ENCODE measurements around the gene AP2A2. TPM values are rescaled to one million over a fixed set of nuclear protein-coding genes. Genes with fewer than 3 reads are reported as not detected.
A peak's percentile ranks its signal among the peaks of the same experiment; 100 is the strongest.

The AP2A2 gene
- total RNA-seq, 1 donor from 2014 or later: 89.1 TPM

DNA sequence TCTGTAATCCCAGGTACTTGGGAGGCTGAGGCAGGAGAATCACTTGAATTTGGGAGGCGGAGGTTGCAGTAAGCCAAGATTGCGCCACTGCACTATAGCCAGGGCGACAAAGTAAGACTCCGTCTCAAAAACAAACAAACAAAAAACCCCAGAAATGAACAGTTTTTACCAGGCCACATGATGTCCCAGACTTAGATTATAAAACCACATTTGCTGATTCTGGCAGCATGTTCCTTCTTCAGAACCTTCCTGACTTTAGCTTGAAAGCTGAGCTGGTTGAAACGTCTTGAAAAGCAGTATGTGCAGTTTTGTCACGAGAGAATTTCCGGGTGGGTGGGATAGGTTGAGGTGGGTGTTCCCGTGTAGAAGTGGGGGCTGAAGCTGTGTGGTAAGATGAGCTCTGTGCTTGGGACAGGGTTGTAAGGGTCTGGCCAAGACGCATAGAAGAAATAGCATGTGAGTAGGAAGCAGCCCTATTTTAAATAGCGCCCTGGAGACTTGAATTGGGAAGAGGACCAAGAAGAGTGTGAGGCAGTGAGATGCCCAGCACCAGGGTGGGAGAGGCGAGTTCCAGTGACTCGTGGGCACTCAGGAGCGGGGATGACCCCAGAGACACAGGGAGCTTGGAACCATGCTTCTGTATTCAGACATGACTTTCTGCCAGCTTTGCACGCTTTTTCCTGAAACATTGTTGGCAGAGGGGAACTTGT lies 7.6 kb downstream of the AP2A2 start:
- Mint-ChIP-seq H3K4me3 (no peak overlapping the region), H3K9me3 (no peaks in the 10 kb centered on the region), H3K4me1 (peaks cover 20% of the 10 kb centered on the region), H3K36me3 (peaks cover 3% of the 10 kb centered on the region), H3K27ac (peak overlapping the region; percentile 40), H3K27me3 (ENCODE audit: low read depth) (no peaks in the 10 kb centered on the region)
- TF ChIP-seq, protein P1, sequence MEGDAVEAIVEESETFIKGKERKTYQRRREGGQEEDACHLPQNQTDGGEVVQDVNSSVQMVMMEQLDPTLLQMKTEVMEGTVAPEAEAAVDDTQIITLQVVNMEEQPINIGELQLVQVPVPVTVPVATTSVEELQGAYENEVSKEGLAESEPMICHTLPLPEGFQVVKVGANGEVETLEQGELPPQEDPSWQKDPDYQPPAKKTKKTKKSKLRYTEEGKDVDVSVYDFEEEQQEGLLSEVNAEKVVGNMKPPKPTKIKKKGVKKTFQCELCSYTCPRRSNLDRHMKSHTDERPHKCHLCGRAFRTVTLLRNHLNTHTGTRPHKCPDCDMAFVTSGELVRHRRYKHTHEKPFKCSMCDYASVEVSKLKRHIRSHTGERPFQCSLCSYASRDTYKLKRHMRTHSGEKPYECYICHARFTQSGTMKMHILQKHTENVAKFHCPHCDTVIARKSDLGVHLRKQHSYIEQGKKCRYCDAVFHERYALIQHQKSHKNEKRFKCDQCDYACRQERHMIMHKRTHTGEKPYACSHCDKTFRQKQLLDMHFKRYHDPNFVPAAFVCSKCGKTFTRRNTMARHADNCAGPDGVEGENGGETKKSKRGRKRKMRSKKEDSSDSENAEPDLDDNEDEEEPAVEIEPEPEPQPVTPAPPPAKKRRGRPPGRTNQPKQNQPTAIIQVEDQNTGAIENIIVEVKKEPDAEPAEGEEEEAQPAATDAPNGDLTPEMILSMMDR (IDR thresholded peaks at IDR 0.05; ENCODE audit: unreplicated experiment): no peak
- DNase-seq (ENCODE audit: low spot score in 2 of 2, unreplicated experiment in 2 of 2): no peak

DNA sequence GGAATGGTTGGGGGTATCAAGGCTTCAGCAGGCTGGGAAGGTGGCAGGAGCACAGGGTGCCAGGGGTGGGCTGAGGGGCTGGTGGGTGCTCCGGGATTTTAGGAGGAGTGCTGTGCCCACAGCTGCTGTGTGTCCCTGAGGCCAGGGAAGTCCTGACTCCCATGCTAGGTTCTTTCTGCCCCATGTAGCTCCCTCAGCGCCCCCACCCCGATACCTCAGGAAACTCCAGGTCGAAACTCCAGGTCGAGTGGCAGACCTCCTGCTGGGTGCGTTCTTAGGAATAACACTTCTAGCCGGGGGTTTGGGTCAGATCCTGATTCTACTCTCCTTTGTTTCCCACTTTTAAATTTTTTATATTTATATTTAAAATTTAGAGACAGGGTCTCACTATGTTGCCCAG lies 8.3 kb downstream of the AP2A2 start:
- Mint-ChIP-seq H3K4me3 (no peak overlapping the region), H3K9me3 (no peaks in the 10 kb centered on the region), H3K4me1 (peaks cover 14% of the 10 kb centered on the region), H3K27me3 (ENCODE audit: low read depth) (no peaks in the 10 kb centered on the region), H3K27ac (peak overlapping the region; percentile 40), H3K36me3 (peaks cover 3% of the 10 kb centered on the region)
- TF ChIP-seq, protein P1 (IDR thresholded peaks at IDR 0.05; ENCODE audit: unreplicated experiment): no peak
- no peak for DNase-seq (ENCODE audit: low spot score in 2 of 2, unreplicated experiment in 2 of 2)

GRCh38 chr11:934527-934926 lies 8.9 kb downstream of the AP2A2 start:
- Mint-ChIP-seq H3K4me1 (peaks cover 13% of the 10 kb centered on the region), H3K4me3 (no peak overlapping the region), H3K36me3 (peaks cover 3% of the 10 kb centered on the region), H3K27ac (peak overlapping the region; percentile 21), H3K9me3 (no peaks in the 10 kb centered on the region), H3K27me3 (ENCODE audit: low read depth) (no peaks in the 10 kb centered on the region)
- TF ChIP-seq, protein P1 (IDR thresholded peaks at IDR 0.05; ENCODE audit: unreplicated experiment): no peak
- no peak for DNase-seq (ENCODE audit: low spot score in 2 of 2, unreplicated experiment in 2 of 2)

- no peak overlapping the region for H3K4me3 Mint-ChIP-seq
- no peak for DNase-seq (ENCODE audit: low spot score in 2 of 2, unreplicated experiment in 2 of 2)
- TF ChIP-seq, protein P1 (IDR thresholded peaks at IDR 0.05; ENCODE audit: unreplicated experiment): no peak
- no peak overlapping the region for H3K27ac Mint-ChIP-seq
- H3K9me3 Mint-ChIP-seq: no peaks in the 10 kb centered on the region
- peaks cover 13% of the 10 kb centered on the region for H3K4me1 Mint-ChIP-seq
- H3K27me3 Mint-ChIP-seq (ENCODE audit: low read depth): no peaks in the 10 kb centered on the region
- peaks cover 3% of the 10 kb centered on the region for H3K36me3 Mint-ChIP-seq
Measured at GRCh38 chr11:936199-936598, 10.5 kb downstream of the AP2A2 start.

DNA sequence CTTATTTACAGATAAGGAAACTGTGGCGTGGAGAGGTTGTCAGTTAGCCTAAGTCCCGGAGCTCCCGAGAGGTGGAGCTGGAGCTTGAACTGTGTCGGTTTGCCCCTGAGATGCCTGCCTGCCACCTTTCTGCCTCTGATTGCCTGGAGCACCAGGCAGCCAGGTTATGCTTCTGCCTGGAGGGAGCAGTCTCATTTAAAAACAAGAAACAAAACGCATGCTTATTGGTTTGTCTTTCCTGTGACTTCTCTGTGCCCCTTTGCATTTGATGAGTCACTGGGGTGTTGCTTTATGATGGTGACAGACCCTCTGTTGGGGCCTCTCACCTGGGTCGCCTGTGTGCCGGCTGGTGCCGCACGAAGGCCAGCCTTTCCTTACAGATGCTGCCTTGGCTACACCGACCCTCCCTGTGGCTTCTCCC lies 12.2 kb downstream of the AP2A2 start:
- peak overlapping the region; percentile 43 for H3K27ac Mint-ChIP-seq

More for the DNA sequence above, 12.2 kb downstream of the AP2A2 start:
- no peak for DNase-seq (ENCODE audit: low spot score in 2 of 2, unreplicated experiment in 2 of 2)
- TF ChIP-seq, protein P1 (IDR thresholded peaks at IDR 0.05; ENCODE audit: unreplicated experiment): no peak
- H3K4me1 Mint-ChIP-seq: peaks cover 15% of the 10 kb centered on the region
- H3K27me3 Mint-ChIP-seq (ENCODE audit: low read depth): no peaks in the 10 kb centered on the region
- H3K9me3 Mint-ChIP-seq: no peaks in the 10 kb centered on the region
- H3K4me3 Mint-ChIP-seq: no peak overlapping the region
- H3K36me3 Mint-ChIP-seq: peaks cover 3% of the 10 kb centered on the region
